ENCODE measurements around the gene CDK18.

CDK18 gene

DNA sequence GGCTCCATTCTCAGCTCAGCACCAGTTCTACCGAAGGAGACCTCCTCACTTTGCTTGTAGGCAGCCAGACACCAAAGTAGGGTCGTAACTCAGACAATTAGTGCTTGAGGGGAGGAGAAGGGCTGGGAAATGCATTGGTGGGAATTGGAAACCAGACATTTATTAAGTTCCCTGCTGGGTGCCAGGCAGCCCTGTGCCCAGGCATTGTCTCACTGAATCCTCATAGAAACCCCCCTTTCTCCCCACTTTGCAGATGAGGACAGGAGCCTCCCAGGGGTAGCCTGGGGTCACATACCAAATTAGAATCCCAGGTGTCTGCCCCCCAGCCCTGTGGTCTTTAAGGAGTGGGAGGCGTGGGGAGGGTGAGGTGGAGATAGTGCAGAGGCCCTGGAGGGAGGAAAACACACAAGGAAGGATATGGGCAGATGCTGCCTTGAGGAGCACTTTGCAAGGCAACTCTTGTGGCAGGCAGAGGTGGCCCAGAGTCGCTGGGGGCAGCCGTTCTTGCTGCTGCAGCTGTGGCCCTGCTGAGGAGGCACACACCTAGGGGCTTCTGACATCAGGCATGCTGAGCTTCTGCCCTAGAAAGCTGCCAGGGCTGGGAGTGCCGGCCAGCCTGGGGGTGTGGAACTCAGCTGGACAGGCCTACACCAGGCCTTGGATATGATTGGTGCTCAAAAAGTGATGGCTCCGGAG is 29.4 kb downstream of the CDK18 start:
- DNase-seq (ENCODE audit: low spot score): no peak
- TF ChIP-seq, protein P1, sequence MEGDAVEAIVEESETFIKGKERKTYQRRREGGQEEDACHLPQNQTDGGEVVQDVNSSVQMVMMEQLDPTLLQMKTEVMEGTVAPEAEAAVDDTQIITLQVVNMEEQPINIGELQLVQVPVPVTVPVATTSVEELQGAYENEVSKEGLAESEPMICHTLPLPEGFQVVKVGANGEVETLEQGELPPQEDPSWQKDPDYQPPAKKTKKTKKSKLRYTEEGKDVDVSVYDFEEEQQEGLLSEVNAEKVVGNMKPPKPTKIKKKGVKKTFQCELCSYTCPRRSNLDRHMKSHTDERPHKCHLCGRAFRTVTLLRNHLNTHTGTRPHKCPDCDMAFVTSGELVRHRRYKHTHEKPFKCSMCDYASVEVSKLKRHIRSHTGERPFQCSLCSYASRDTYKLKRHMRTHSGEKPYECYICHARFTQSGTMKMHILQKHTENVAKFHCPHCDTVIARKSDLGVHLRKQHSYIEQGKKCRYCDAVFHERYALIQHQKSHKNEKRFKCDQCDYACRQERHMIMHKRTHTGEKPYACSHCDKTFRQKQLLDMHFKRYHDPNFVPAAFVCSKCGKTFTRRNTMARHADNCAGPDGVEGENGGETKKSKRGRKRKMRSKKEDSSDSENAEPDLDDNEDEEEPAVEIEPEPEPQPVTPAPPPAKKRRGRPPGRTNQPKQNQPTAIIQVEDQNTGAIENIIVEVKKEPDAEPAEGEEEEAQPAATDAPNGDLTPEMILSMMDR (IDR thresholded peaks at IDR 0.05): no peak
- no peak overlapping the region for H3K4me3 ChIP-seq

DNA sequence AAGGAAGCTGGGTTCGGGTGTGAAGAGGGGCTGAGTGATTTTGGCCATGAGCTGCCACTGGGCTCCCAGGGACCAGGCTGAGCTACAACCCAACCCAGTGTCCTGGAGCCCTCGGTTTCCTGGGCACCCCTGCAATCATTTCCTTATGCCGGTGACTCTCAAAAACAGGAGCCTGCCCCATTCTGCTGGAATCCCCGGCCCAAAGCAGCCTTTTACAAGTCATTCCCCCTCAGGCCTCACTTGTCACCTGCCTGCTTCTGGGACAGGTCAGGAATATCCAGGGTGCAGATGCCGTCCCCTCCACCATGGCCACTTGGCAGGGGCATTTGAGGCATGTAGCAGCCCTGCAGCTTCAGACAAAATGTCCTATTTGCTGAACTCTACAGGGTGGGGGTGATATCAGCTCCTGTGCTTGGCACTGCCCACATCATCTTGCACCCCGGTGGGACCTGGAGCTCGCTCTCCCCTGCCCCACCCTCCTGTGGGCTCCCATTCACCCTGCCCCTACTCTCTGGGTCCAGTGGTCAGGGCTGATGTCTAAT is 30.0 kb downstream of the CDK18 start:
- H3K4me3 ChIP-seq: no peak overlapping the region
- TF ChIP-seq, protein P1 (IDR thresholded peaks at IDR 0.05): no peak
- H3K27ac ChIP-seq: no peak overlapping the region
- peak; percentile 57 for DNase-seq (ENCODE audit: low spot score)

More for the DNA sequence above, 29.4 kb downstream of the CDK18 start:
- H3K27ac ChIP-seq: no peak overlapping the region

DNA sequence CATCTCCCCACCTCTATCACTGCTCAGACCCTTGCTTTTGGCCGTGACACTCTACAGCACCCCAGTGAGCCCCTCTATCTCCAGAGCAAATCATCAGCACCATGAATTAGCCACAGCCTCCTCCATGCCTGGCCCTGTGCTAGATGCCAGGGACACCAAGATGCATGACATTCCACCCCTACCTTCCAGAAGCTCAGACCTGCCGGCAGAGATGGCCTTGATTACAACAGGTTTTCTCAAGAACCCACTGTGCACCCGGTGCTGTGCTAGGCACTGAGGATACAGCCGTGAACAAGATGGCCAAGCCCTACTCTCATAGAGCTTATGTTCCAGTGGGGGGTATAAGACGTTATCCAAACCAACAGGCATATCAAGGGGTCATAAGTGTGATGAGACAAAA is 30.6 kb downstream of the CDK18 start:
- H3K4me3 ChIP-seq: no peak overlapping the region
- DNase-seq (ENCODE audit: low spot score): peak; percentile 22

DNA sequence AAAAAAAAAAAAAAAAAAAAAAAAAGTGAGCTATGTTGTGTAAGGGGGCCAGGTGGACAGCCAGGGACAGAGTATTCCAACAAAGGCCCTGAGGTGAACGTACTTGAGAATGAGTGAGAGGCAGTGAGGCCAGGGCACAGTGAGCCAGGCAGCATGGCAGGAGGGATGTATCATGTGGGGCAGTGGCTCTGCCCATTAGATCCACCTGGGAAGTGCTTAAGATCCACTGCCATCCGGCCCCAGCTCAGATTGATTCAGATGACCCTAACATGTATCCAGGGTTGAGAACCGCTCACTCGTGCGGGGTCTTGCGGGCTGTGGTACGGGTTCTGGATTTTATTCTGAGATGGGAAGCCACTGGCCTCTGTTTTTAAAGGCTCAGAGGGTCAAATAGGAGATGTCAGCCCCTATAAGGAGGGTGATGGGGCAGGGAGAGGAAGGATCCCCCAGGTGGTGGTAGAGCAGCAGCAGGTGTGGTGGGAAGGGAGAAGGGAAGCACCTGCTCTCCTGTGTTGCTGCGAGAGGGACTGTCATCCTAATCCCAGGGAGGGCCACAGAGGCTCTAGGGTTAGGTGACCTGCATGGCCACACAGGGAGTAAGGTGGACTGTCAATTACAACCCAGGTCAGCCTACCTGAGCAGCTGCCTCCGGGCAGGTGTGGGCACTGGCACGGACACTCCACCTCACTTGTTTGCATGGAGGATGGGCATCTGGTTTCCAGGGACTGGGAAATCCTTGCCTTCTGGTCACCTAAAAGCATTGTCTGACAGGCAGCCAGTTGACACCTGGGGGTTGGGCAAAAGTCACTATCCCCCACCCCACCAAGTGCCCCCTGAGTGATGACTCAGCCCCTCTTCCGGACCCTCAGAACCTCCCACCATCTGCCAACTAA is 31.6 kb downstream of the CDK18 start:
- DNase-seq (ENCODE audit: low spot score): peak; percentile 62
- TF ChIP-seq, protein P1 (IDR thresholded peaks at IDR 0.05): no peak

More for the DNA sequence above, 30.6 kb downstream of the CDK18 start:
- TF ChIP-seq, protein P1 (IDR thresholded peaks at IDR 0.05): no peak
- H3K27ac ChIP-seq: no peak overlapping the region

DNA sequence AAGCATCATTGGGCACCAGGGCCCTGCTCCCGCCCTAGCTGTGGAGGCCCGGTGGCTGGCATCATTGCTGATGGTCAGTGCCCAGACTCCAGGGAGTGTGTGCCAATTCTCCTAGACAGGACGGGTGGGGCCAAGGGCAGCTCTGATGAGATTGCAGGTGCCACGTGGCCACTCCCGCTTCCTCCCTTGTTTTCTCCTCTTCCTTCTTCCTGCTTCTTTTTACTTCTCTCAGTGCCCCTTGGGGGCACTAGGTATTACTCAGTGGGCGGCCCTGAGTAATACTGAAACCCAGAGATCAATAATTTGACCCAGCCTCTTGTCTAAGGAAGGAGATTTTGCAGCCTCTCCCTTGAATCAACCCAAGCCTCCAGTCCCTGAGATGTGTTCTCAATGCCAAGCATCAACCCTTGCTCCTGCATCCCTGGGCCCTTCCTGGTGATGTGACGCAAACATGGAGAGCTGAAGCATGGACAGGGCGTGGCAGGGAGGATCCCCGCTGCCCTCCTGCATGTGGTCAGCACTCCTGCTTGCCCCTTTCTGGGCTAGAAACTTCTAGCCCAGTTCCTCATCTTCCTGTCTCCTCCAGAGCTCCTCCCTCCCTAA is 32.4 kb downstream of the CDK18 start:
- TF ChIP-seq, protein P1 (IDR thresholded peaks at IDR 0.05): no peak
- peak; percentile 60 for DNase-seq (ENCODE audit: low spot score)
- no peak overlapping the region for H3K27ac ChIP-seq
- no peak overlapping the region for H3K4me3 ChIP-seq

More for the DNA sequence above, 31.6 kb downstream of the CDK18 start:
- Histone ChIP-seq H3K4me3 (no peak overlapping the region), H3K27ac (no peak overlapping the region)

DNA sequence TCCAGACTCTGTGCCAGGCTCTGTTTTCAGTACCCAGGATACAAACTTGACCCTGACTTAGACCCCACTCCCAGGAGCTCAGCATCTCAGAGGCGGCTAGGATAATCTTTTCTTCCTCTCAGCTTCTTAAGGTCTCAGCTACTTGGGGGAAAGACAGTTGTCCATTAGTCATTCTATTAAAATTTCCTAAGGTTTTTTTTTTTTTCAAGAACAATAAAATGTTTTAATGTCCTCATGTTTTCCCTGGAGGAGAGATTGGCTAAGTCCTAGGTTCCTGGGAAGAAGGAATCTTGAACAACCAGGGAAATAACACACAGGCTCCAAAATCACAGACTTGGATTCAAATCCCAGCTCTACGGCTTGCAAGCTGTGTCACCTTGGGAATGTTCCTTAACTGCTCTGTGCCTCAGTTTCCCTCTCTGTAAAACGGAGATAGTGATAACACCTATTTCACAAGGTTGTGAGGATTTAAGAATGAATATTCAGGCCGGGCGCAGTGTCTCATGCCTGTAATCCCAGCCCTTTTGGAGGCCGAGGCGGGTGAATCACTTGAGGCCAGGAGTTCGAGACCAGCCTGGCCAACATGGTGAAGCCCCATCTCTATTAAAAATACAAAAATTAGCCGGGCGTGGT is 33.0 kb downstream of the CDK18 start:
- no peak overlapping the region for H3K4me3 ChIP-seq
- TF ChIP-seq, protein P1 (IDR thresholded peaks at IDR 0.05): no peak
- H3K27ac ChIP-seq: no peak overlapping the region
- DNase-seq (ENCODE audit: low spot score): no peak
